ENCODE data around the gene USP3.

- no peak for TF ChIP-seq REST (IDR thresholded peaks at IDR 0.05; ENCODE audit: insufficient read depth in 1 of 2, low read depth in 2 of 2, low read length in 2 of 2)
- TF ChIP-seq TAF1 (IDR thresholded peaks at IDR 0.05; ENCODE audit: borderline replicate concordance, insufficient read depth, low read length): no peak
- TF ChIP-seq SIN3A (IDR thresholded peaks at IDR 0.05; ENCODE audit: borderline replicate concordance, insufficient read depth, low read length): no peak
- no peak for TF ChIP-seq POLR2AphosphoS5 (IDR thresholded peaks at IDR 0.05; ENCODE audit: low read depth, low read length)
These were observed 15.0 kb upstream of the USP3 start for GRCh38 chr15:63489352-63489751.

All from PFSK-1 (cell line).